HFFc6 (cell line): ENCODE measurements around the gene PDE4B. TPM values are rescaled to one million over a fixed set of nuclear protein-coding genes. Genes with fewer than 3 reads are reported as not detected.
A peak's percentile ranks its signal among the peaks of the same experiment; 100 is the strongest.

Experiments
- DNase-seq: peaks from one replicate; pipeline ENCODE4 v3.0.0-alpha.2; 2018
- H3K27ac Mint-ChIP-seq: 2 replicates; pipeline ENCODE4 v1.8.0; 2020; ENCODE audit warnings: mild to moderate bottlenecking, mixed read lengths
- H3K27me3 Mint-ChIP-seq: 2 replicates; pipeline ENCODE4 v1.8.0; 2021; ENCODE audit warnings: mild to moderate bottlenecking, moderate library complexity, mixed read lengths; ENCODE audit not compliant: insufficient read depth
- H3K36me3 Mint-ChIP-seq: 2 replicates; pipeline ENCODE4 v1.8.0; 2021; ENCODE audit warnings: low read depth, mixed read lengths
- H3K4me1 Mint-ChIP-seq: 2 replicates; pipeline ENCODE4 v1.8.0; 2020; ENCODE audit warnings: low read depth, mixed read lengths
- H3K4me3 Mint-ChIP-seq: 2 replicates; pipeline ENCODE4 v1.8.0; 2020; ENCODE audit warnings: mild to moderate bottlenecking, moderate library complexity, mixed read lengths
- H3K9me3 Mint-ChIP-seq: 2 replicates; pipeline ENCODE4 v1.8.0; 2020; ENCODE audit warnings: mild to moderate bottlenecking, mixed read lengths
- CTCF ChIP-seq: fragments of 200-600 bp; sonication (generic); IDR thresholded peaks from 2 replicates; pipeline ENCODE4 v1.5.0; 2021; ENCODE audit warnings: antibody characterized with exemption, mild to moderate bottlenecking
- total RNA-seq, 6 experiments: library from RNA; stranded (reverse); fragmentation: NEBNext Ultra II Directional; extraction: Animal tissue kit (Norgen Biotek cat#: 25700); gene quantifications; 2 replicates in 1 of 6; 3 replicates in 5 of 6; pipeline ENCODE4 v1.2.3, GENCODE V29; 2021

The PDE4B gene
- total RNA-seq, 6 experiments from 2014 or later = 34.9 to 57.6 (median 42.8) TPM

- Mint-ChIP-seq H3K4me3 (no peak overlapping the region), H3K27me3 (peaks cover 13% of the 10 kb centered on the region; the same call in 1 of the 2 replicates), H3K27ac (no peak overlapping the region)
Observed at GRCh38 chr1:66206563-66207144, 414.0 kb downstream of the PDE4B start.

GRCh38 chr1:66207484-66207883 is 414.8 kb downstream of the PDE4B start:
- no peak for TF ChIP-seq CTCF
- peaks cover 6% of the 10 kb centered on the region for H3K36me3 Mint-ChIP-seq
- no peak overlapping the region for H3K27ac Mint-ChIP-seq
- peaks cover 8% of the 10 kb centered on the region for H3K4me1 Mint-ChIP-seq
- peaks cover 16% of the 10 kb centered on the region for H3K9me3 Mint-ChIP-seq
- peaks cover 18% of the 10 kb centered on the region for H3K27me3 Mint-ChIP-seq
- peak; percentile 21 for DNase-seq
- H3K4me3 Mint-ChIP-seq = no peak overlapping the region

More at GRCh38 chr1:66206563-66207144, 414.0 kb downstream of the PDE4B start:
- peaks cover 6% of the 10 kb centered on the region for H3K36me3 Mint-ChIP-seq
- peaks cover 16% of the 10 kb centered on the region for H3K9me3 Mint-ChIP-seq
- peaks cover 8% of the 10 kb centered on the region for H3K4me1 Mint-ChIP-seq
- no peak for DNase-seq
- TF ChIP-seq CTCF = no peak

- Mint-ChIP-seq H3K36me3 (peaks cover 6% of the 10 kb centered on the region), H3K27me3 (peaks cover 13% of the 10 kb centered on the region), H3K27ac (no peak overlapping the region), H3K9me3 (peaks cover 14% of the 10 kb centered on the region), H3K4me3 (no peak overlapping the region), H3K4me1 (peaks cover 8% of the 10 kb centered on the region)
- DNase-seq = no peak
- TF ChIP-seq CTCF = no peak
Observed at GRCh38 chr1:66208632-66209031, 415.9 kb downstream of the PDE4B start.

GRCh38 chr1:66210635-66211244 is 418.0 kb downstream of the PDE4B start:
- no peak for TF ChIP-seq CTCF
- Mint-ChIP-seq H3K36me3 (no peaks in the 10 kb centered on the region), H3K9me3 (no peaks in the 10 kb centered on the region), H3K27ac (no peak overlapping the region), H3K4me3 (no peak overlapping the region), H3K4me1 (peaks cover 8% of the 10 kb centered on the region), H3K27me3 (peaks cover 10% of the 10 kb centered on the region)
- no peak for DNase-seq

GRCh38 chr1:66211521-66211920 is 418.8 kb downstream of the PDE4B start:
- no peak for TF ChIP-seq CTCF
- no peak overlapping the region for H3K27ac Mint-ChIP-seq
- H3K4me3 Mint-ChIP-seq = no peak overlapping the region
- H3K9me3 Mint-ChIP-seq = no peaks in the 10 kb centered on the region
- peaks cover 5% of the 10 kb centered on the region for H3K27me3 Mint-ChIP-seq
- H3K4me1 Mint-ChIP-seq = peaks cover 8% of the 10 kb centered on the region
- DNase-seq = no peak
- no peaks in the 10 kb centered on the region for H3K36me3 Mint-ChIP-seq
